Skin of body (tissue), 2 donors: ENCODE results near the gene BRAF. TPM values are rescaled to one million over a fixed set of nuclear protein-coding genes. Genes with fewer than 3 reads are reported as not detected.
"Not testable (repeated sequence)": the region's sequence is repeated elsewhere in the genome, so short reads cannot be mapped to it uniquely, and the experiment has no call there.

ENCODE experiments used
- DNase-seq: peaks from one replicate; lab custom pipeline; 2025; lab: John Stamatoyannopoulos, UW
- total RNA-seq: library from RNA; depleted of rRNA; stranded (reverse); fragments of >200 nt; gene quantifications from one replicate; pipeline ENCODE4 v1.2.3, GENCODE V29; 2014

The BRAF gene
- total RNA-seq = 63.6 TPM

GRCh38 chr7:140924821-140925421 is at the start of gene BRAF:
TSS of gene BRAF (minus strand) at chr7:140924929. CDS start at chr7:140924703, 226 bp downstream.
- peak; percentile 89 for DNase-seq

- no peak for DNase-seq
Measured at GRCh38 chr7:140972876-140973829, 48.4 kb upstream of the BRAF start.

GRCh38 chr7:140972344-140972743 is 47.6 kb upstream of the BRAF start:
- DNase-seq = no peak

DNA sequence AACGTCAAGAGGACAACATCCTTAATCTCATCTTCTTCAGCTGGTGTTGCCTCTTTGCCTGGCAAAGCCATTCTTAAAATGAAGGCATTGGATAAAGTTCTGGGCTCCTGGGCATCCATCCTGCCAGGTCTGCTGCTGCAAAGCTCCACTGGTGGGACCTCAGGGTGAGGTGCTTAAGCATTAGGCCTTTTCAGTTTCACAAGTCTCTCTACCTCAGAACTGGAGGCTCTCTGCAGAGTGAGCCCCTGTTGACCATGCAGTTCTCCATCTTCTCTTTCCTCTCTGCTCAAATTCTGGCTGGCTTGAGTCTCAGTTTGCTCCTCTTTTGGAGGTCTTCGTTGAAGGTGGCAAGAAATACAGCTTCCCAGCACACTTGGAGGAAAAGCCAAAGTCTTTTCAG is 42.7 kb upstream of the BRAF start:
- no peak for DNase-seq

DNA sequence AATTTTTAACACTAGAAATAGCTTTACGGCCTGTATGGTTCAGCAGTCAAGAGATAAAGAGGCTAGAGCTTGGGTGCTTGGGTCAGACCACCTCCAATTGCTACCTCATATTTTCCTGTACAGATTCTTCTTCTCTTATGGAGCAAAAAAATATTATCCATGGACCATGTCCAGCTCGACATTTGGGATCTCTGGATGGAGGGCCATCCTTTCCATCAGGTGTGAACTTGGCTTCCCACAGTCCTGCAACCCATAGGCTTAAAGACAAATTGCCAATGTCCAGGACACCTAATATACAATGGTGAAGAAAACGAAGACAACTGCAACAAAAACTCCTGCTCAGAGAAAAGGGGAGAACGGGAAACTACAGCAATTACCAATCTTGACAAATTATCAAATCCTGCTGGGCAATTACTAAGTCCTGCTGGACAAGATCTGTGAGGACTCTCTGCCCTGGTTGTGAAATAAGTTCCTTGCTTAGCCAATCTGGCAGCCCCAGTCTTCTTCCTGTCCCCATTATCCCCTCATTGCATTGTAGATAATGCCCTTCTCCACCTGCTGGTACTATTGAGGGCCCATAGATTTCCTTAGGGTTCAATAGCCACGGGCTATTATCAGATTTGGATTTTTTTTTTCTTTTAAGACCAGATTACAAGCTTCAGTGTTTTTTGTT is 42.0 kb upstream of the BRAF start:
- no peak for DNase-seq

DNA sequence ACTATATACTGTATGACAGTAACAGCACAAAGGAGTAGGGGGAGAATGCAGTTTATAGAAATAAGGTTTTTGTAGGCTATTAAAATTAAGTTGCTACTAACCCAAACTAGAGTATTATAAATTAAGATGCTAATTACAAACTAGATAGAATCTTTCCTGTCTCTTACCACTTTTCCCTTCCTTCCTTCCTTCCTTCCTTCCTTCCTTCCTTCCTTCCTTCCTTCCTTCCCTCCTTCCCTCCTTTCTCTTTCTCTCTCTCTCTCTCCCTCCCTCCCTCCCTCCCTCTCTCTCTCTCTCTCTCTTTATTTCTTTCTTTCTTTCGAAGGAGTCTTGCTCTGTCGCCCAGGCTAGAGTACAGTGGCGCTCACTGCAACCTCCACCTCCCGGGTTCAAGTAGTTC is 36.4 kb upstream of the BRAF start:
- no peak for DNase-seq

DNA sequence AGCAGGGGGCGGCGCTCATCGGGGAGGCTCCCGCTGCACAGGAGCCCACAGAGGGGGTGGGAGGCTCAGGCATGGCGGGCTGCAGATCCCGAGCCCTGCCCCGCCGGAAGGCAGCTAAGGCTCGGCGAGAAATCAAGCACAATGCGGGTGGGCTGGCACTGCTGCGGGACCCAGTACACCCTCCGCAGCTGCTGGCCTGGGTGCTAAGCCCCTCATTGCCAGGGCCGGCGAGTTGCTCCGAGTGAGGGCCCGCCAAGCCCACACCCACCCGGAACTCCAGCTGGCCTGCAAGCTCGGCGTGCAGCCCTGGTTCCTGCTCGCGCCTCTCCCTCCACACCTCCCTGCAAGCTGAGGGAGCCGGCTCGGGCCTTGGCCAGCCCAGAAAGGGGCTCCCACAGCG is 32.3 kb upstream of the BRAF start:
- not testable (repeated sequence) for DNase-seq

DNA sequence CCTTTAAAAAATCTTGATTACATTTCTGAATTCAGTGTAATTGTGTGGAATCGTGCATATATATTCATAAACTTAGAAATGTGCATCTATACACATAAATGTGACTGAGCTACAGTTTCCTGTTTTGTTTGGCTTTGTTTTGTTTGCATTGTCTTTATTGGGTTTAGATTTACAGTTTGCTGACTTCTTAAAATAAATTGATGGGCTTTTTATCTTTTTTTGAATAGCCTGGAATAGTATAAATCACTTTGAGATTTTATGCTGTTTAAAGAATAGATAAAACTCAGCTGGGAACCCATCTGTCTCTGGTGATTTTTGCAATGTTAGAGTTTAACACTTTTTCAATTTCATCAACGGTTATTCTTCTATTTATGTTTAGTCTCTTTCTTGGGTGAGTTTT is 21.2 kb upstream of the BRAF start:
- no peak for DNase-seq

DNA sequence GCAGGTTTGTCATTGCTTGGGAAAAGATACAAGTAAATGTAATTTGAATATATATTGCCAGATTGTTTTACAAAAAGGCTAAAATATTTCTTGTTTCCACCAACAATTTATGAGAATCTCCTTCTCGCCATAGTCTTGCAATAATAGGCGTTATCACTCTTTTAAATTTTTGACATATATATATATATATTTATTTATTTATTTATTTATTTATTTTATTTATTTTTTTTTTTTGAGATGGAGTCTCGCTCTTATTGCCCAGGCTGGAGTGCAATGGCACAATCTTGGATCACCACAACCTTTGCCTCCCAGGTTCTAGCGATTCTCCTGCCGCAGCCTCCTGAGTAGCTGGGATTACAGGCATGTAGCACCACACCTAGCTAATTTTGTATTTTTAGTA is 17.5 kb upstream of the BRAF start:
- DNase-seq = not testable (repeated sequence)

GRCh38 chr7:140940898-140941297 is 16.2 kb upstream of the BRAF start:
- DNase-seq = no peak

DNA sequence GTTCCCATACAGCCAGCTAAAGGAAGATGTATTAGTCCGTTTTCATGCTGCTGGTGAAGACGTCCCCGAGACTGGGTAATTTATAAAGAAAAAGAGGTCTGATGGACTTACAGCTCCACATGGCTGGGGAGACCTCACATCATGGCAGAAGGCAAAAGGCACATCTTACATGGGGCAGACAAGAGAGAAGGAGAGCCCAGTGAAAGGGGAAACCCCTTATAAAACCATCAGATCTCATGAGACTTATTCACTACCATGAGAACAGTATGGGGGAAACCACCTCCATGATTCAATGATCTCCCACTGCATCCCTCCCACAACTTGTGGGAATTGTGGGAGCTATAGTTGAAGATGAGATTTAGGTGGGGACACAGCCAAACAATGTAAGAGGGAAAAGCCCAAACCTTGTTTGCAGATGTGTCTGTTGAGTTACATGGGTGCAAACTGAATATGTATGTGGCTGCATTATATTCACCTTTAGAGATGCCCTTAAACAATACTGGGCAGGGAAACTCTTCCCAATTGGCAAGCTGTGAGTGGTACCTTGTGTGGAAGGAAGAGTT is 13.1 kb upstream of the BRAF start:
- no peak for DNase-seq

DNA sequence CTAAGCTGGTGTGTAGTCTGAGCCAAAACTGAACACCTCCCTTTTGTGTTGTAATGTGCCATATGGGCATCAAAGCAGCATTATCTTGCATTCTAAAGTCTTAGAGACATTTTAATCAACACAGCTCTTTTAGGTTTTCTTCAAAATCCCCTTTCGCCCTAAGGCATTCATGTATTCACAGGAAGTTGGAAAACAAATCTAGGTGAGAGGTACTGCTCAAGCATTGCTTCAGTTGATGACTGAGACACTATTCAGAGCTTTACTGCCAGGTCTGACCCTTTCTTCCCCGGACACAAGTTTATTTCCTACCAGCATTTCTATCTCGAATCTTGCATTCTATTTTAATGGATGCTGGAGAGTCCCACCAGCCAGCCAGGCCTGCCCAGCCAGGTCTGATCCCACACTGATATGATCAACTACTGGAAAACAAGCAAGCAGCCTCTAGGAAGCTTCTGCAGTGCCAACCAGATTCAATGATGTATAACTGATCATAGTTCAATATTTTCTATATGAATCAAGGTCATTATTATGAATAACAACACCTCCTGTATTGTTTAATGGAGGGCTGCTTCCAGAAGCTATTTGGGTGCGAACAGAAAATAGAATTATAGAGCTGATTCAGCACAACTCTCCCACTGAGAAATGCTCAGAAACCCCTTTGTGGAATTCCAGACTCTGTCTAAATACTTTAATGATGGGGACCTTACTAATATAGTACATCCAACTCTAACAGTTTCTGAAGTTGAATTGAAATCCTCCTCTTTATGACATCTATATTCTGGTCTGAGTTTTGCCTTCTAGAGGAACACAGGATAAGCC is 4.0 kb upstream of the BRAF start:
- no peak for DNase-seq

DNA sequence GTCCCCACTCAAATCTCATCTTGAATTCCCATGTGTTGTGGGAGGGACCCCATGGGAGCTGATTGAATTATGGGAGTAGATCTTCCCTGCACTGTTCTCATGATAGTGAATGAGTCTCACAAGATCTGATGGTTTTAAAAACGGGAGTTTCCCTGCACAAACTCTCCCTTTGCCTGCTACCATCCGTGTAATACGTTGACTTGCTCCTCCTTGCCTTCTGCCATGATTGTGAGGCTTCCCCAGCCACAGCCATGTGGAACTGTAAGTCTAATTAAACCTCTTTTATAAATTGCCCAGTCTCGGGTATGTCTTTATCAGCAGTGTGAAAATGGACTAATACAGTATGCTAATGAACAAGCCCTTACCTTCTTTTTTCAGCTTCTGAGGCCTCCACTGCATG is 3.2 kb upstream of the BRAF start:
- not testable (repeated sequence) for DNase-seq

- DNase-seq = no peak
Measured at GRCh38 chr7:140927351-140927750, 2.6 kb upstream of the BRAF start.

DNA sequence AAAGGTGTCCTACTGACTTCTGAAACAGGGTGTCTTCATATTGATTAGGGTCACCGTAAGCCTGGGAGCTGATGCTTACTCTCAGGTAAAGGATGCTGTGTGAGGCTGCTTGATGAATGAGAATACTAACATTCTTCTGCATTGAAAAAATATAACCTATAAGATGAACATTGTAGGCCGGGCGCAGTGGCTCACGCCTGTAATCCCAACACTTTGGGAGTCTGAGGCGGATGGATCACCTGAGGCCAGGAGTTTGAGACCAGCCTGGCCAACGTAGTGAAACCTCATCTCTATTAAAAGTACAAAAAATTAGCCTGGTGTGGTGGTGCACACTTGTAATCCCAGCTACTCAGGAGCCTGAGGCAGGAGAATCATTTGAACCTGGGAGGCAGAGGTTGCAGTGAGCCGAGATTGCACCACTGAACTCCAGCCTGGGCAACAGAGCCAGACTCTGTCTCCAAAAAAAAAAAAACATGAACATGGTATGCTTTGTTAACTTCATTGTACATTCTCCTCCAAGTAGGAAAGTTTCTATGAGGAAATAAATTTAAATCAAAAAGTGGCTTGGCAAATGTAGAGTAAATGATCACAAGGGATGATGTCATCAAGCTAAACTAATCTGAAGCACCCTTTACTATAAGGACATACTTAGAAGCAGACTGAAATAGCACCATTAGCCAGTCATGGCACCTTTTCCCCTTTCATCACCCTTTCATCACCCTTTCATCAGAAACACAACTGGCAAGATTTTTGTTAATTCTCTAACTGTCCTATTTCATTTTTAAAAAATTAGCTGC is 1.5 kb upstream of the BRAF start:
- no peak for DNase-seq

DNA sequence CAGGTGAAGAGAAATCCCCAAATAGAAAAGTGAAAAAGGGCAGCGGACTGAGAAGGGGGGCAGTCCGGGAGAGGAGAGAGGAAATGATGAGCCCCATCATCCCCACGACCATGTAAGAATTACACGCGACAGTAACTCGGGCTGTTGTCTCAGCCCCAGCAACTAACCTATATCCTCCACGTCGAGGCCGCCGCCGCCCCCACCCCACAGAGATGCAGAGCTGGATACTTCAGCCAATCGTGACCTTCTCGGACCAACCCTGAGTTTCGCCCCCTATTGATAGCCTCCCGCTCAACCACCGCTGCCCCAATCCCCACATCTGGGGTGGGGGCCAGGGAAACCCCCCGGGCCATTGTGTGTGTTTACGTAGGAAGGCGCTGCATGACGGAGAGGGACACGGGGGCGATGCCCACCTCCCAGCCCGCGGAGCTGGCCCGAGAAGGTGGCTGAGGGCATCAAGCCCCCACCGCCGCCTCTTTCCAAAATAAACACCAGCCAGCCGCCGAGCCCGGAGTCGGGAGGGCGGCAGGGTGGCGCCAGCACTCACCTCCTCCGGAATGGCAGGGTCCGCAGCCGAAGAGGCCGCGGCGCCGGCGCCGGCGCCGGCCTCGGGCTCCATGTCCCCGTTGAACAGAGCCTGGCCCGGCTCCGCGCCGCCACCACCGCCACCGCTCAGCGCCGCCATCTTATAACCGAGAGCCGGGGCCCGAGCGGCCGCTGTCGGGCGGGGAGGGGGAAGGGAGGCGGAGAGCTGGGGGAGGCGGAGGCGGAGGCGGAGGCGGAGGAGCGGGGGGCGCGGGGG is 509 bp downstream of the BRAF start:
- DNase-seq = peak; percentile 60

- peak; percentile 60 for DNase-seq
Measured at GRCh38 chr7:140923358-140924006, 1.2 kb downstream of the BRAF start.

DNA sequence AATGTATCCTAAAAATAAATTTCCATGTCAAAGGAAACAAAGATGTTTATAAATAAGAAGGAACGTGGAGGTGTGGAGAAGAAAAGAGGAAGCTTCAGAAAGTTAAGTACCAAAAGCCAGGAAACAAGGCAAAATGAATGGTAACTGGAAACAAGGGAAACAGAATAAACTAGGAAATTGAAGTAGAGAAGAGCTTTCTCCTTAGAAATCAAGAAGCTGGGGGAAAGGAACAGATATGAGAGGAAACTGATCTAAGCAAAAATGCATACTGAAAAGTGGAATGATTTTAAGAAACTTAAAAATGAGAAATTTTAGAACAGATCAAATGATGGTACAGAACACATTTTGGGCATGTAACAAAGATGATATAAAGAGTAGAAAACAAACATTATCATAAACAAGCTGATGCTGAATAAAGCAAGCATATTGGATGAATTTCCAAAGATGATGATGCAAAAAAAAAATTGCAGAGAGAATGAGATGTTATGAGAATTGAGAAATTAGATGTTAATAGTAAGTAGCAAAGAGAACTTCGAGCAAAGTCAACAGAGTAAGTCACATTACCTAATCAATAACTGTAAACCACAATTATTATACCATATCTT is 1.9 kb downstream of the BRAF start:
- no peak for DNase-seq
